Gastrocnemius medialis (tissue), 4 donors: ENCODE results near the gene FARS2. TPM values are rescaled to one million over a fixed set of nuclear protein-coding genes. Genes with fewer than 3 reads are reported as not detected.

ENCODE experiments used
- ATAC-seq, 2 donors: fragments of 150-250 bp; one replicate each; pipeline ENCODE4 v1.9.1; 2016
- DNase-seq, 2 donors: peaks; one replicate each; pipeline ENCODE4 v3.0.0-alpha.2; 2019
- H3K27ac ChIP-seq, 4 donors: fragments of 200-600 bp; sonication (generic); 1 replicate in 1 of 4; 2 replicates in 3 of 4; pipeline ENCODE4 v1.5.1; 2016 to 2018; ENCODE audit warnings: mild to moderate bottlenecking in 2 of 4, moderate library complexity in 1 of 4
- H3K27me3 ChIP-seq, 3 donors: fragments of 200-600 bp; sonication (generic) in 2 of 3; 1 replicate in 1 of 3; 2 replicates in 2 of 3; pipeline versions ENCODE4 v1.5.1 to v1.6.0; 2016 to 2019; ENCODE audit warnings: mild to moderate bottlenecking in 1 of 3, moderate library complexity in 1 of 3
- H3K36me3 ChIP-seq, 2 donors: fragments of 200-600 bp; sonication (generic) in 1 of 2; one replicate each; pipeline ENCODE4 v1.5.1; 2017 to 2018
- H3K4me1 ChIP-seq, 2 donors: fragments of 200-600 bp; sonication (generic) in 1 of 2; one replicate each; pipeline ENCODE4 v1.5.1; 2016 to 2017; ENCODE audit warnings: mild to moderate bottlenecking in 2 of 2
- H3K4me3 ChIP-seq, 4 donors: fragments of 200-600 bp; sonication (generic) in 3 of 4; 1 replicate in 1 of 4; 2 replicates in 3 of 4; pipeline ENCODE4 v1.5.1; 2016 to 2019; ENCODE audit warnings: mild to moderate bottlenecking in 2 of 4
- H3K9me3 ChIP-seq, 3 donors: fragments of 200-600 bp; sonication (generic) in 2 of 3; 1 replicate in 1 of 3; 2 replicates in 2 of 3; pipeline ENCODE4 v1.5.1; 2016 to 2019
- CTCF ChIP-seq, 5 experiments: fragments of 450-650 bp in 3 of 5; fragments of 200-600 bp in 2 of 5; sonication (generic) in 2 of 5; IDR thresholded peaks in 4 of 5; conservative IDR thresholded peaks in 1 of 5; 1 replicate in 4 of 5; 2 replicates in 1 of 5; pipeline ENCODE4 v1.5.1; 2016 to 2019; ENCODE audit warnings: antibody characterized with exemption in 5 of 5, mild to moderate bottlenecking in 3 of 5, moderate library complexity in 3 of 5
- POLR2A ChIP-seq, 2 donors: fragments of 450-650 bp; IDR thresholded peaks; one replicate each; pipeline ENCODE4 v1.6.1; 2017; ENCODE audit warnings: antibody characterized with exemption in 2 of 2, mild to moderate bottlenecking in 2 of 2, moderate library complexity in 2 of 2
- in situ Hi-C, 4 donors: fragments of 200-750 bp; cut with MboI; loops; one replicate each; pipeline versions ENCODE4 v1.15.0 to v1.8.0; 2017; ENCODE audit warnings: low sequenced_read_pairs in 4 of 4
- intact Hi-C: fragments of 100-400 bp; cut with DNase I; formaldehyde crosslinking; loops from one replicate; pipeline ENCODE4 v1.15.1; 2023; ENCODE audit warnings: low total_unique reads
- total RNA-seq, 4 donors: library from RNA; depleted of rRNA; stranded (reverse); fragments of >200 nt; gene quantifications; one replicate each; pipeline versions ENCODE4 v1.1.0 to v1.2.3, GENCODE V29; 2016

The FARS2 gene
- total RNA-seq, 4 donors from 2014 or later: 13.6 to 24.0 (median 15.8) TPM

GRCh38 chr6:5325173-5325572 is 63.9 kb downstream of the FARS2 start:
- peaks cover 4 to 12% of the 10 kb centered on the region in 2 donors for H3K4me1 ChIP-seq
- DNase-seq: no peak
- intact Hi-C loops (no loop called here), in situ Hi-C loops (no loop called here)
- H3K4me3 ChIP-seq: no peak overlapping the region
- TF ChIP-seq POLR2A (IDR thresholded peaks at IDR 0.05) (no peak), CTCF (IDR thresholded peaks at IDR 0.05 in 4 of 5, conservative IDR thresholded peaks at IDR 0.05 in 1 of 5) (peak in 1 of 5 experiments; percentile 28)
- H3K27ac ChIP-seq: no peak overlapping the region
- ATAC-seq: no peak
- H3K36me3 ChIP-seq: no peaks in the 10 kb centered on the region
- no peaks in the 10 kb centered on the region for H3K27me3 ChIP-seq
- no peaks in the 10 kb centered on the region for H3K9me3 ChIP-seq

- in situ Hi-C loops: no loop called here
- TF ChIP-seq CTCF (IDR thresholded peaks at IDR 0.05 in 4 of 5, conservative IDR thresholded peaks at IDR 0.05 in 1 of 5) (no peak), POLR2A (IDR thresholded peaks at IDR 0.05) (no peak)
These were observed 64.8 kb downstream of the FARS2 start for GRCh38 chr6:5326022-5326641.

GRCh38 chr6:5328800-5329199 is 67.5 kb downstream of the FARS2 start:
- ATAC-seq: no peak
- no peaks in the 10 kb centered on the region for H3K9me3 ChIP-seq
- H3K27me3 ChIP-seq: no peaks in the 10 kb centered on the region
- H3K4me3 ChIP-seq: no peak overlapping the region
- in situ Hi-C loops: no loop called here
- no peak for DNase-seq
- TF ChIP-seq POLR2A (IDR thresholded peaks at IDR 0.05): no peak
- no peak for TF ChIP-seq CTCF (IDR thresholded peaks at IDR 0.05 in 4 of 5, conservative IDR thresholded peaks at IDR 0.05 in 1 of 5)
- intact Hi-C loops: no loop called here
- H3K27ac ChIP-seq: no peak overlapping the region
- peaks cover 13% of the 10 kb centered on the region in 2 donors for H3K4me1 ChIP-seq
- H3K36me3 ChIP-seq: no peaks in the 10 kb centered on the region

More at GRCh38 chr6:5326022-5326641, 64.8 kb downstream of the FARS2 start:
- no peak overlapping the region for H3K4me3 ChIP-seq
- intact Hi-C loops: no loop called here
- ATAC-seq: no peak
- H3K36me3 ChIP-seq: no peaks in the 10 kb centered on the region
- H3K9me3 ChIP-seq: no peaks in the 10 kb centered on the region
- peaks cover 4 to 13% of the 10 kb centered on the region in 2 donors for H3K4me1 ChIP-seq
- no peak overlapping the region for H3K27ac ChIP-seq
- no peak for DNase-seq
- H3K27me3 ChIP-seq: no peaks in the 10 kb centered on the region

GRCh38 chr6:5331845-5332442 is 70.6 kb downstream of the FARS2 start:
- intact Hi-C loops (no loop called here), in situ Hi-C loops (no loop called here)
- no peaks in the 10 kb centered on the region for H3K36me3 ChIP-seq
- ATAC-seq: no peak
- peaks cover 10 to 12% of the 10 kb centered on the region in 2 donors for H3K4me1 ChIP-seq
- TF ChIP-seq POLR2A (IDR thresholded peaks at IDR 0.05) (no peak), CTCF (IDR thresholded peaks at IDR 0.05 in 4 of 5, conservative IDR thresholded peaks at IDR 0.05 in 1 of 5) (no peak)
- H3K27me3 ChIP-seq: no peaks in the 10 kb centered on the region
- H3K9me3 ChIP-seq: no peaks in the 10 kb centered on the region
- H3K4me3 ChIP-seq: no peak overlapping the region
- no peak for DNase-seq
- no peak overlapping the region for H3K27ac ChIP-seq
